Measurements from ENCODE around the gene FOXJ1. TPM values are rescaled to one million over a fixed set of nuclear protein-coding genes. Genes with fewer than 3 reads are reported as not detected.

FOXJ1 gene
- polyA plus RNA-seq, 2 of the 4 experiments (the other 2 are of a cell fraction) = 0.09 to 0.50 TPM

GRCh38 chr17:76092526-76093413, 48.3 kb downstream of the FOXJ1 start:
- Histone ChIP-seq H3K4me3 (no peak overlapping the region), H3K27ac (no peak overlapping the region), H3K4me2 (no peak overlapping the region), H3K9me3 (no peaks in the 10 kb centered on the region), H3K4me1 (no peaks in the 10 kb centered on the region)
- ChIA-PET CTCF (interaction anchor here (0.5 to 3.4 kb wide), 12 partner anchors 9 to 188 kb away, joined by 3 to 12 read pairs (median 6); partner anchors contain the start of genes EXOC7, GALR2 and MRPL38), POLR2A (no interaction called here)
- WGBS (ENCODE audit: missing lambda C conversion rate) = 96% methylated on average over 20 of the region's 20 CpGs
- ATAC-seq = no peak
- TF ChIP-seq POLR2AphosphoS2 (conservative IDR thresholded peaks at IDR 0.05; ENCODE audit: low read length) (no peak), CBX2 (IDR thresholded peaks at IDR 0.05; ENCODE audit: borderline replicate concordance, low read depth) (no peak), KDM5A (IDR thresholded peaks at IDR 0.05) (no peak), PHF8 (IDR thresholded peaks at IDR 0.05; ENCODE audit: borderline replicate concordance, low read depth) (no peak), ELK1 (IDR thresholded peaks at IDR 0.05; ENCODE audit: low read depth, low read length) (no peak), MAX (IDR thresholded peaks at IDR 0.05) (no peak), SREBF2 (IDR thresholded peaks at IDR 0.05) (no peak), NR3C1 (IDR thresholded peaks at IDR 0.05) (no peak), KDM1A (IDR thresholded peaks at IDR 0.05; ENCODE audit: low read depth) (no peak)
- no peak for DNase-seq (ENCODE audit: low read depth in 1 of 2, low spot score in 1 of 2)
- FAIRE-seq = no peak

- no peaks in the 10 kb centered on the region for H3K9me3 ChIP-seq
- H3K4me2 ChIP-seq = no peak overlapping the region
- FAIRE-seq = no peak
- CTCF ChIA-PET = interaction anchor here (0.5 to 3.4 kb wide), 7 partner anchors 12 to 188 kb away, joined by 3 to 12 read pairs (median 4); partner anchors contain the start of gene EXOC7
- ATAC-seq = no peak
- WGBS (ENCODE audit: missing lambda C conversion rate) = 87% methylated on average over 23 of the region's 23 CpGs
- H3K4me3 ChIP-seq = no peak overlapping the region
- TF ChIP-seq HOXB5 (CRISPR knock-in tag; IDR thresholded peaks at IDR 0.05) = no peak
- no peak for TF ChIP-seq ZSCAN20 (CRISPR knock-in tag; IDR thresholded peaks at IDR 0.05)
- TF ChIP-seq MAFK (IDR thresholded peaks at IDR 0.05; ENCODE audit: partially characterized antibody) = no peak
- TF ChIP-seq RFX5 (IDR thresholded peaks at IDR 0.05) = no peak
- TF ChIP-seq FOSL2 (IDR thresholded peaks at IDR 0.05) = no peak
- TF ChIP-seq FOSL2 (CRISPR knock-in tag; IDR thresholded peaks at IDR 0.05) = no peak
- TF ChIP-seq, protein P1, sequence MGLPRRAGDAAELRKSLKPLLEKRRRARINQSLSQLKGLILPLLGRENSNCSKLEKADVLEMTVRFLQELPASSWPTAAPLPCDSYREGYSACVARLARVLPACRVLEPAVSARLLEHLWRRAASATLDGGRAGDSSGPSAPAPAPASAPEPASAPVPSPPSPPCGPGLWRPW (IDR thresholded peaks at IDR 0.05) = no peak
- TF ChIP-seq RCOR1 (IDR thresholded peaks at IDR 0.05; ENCODE audit: low read depth, low read length) = no peak
- no peak for TF ChIP-seq HMGXB4 (CRISPR knock-in tag; IDR thresholded peaks at IDR 0.05; ENCODE audit: borderline replicate concordance)
- no peak for TF ChIP-seq MAZ (IDR thresholded peaks at IDR 0.05; ENCODE audit: borderline replicate concordance, low read depth, low read length)
- no peak for TF ChIP-seq CHD2 (IDR thresholded peaks at IDR 0.05; ENCODE audit: low read length, partially characterized antibody)
- TF ChIP-seq REST (IDR thresholded peaks at IDR 0.05) = no peak
- no peak for TF ChIP-seq FOSB (CRISPR knock-in tag; IDR thresholded peaks at IDR 0.05)
- no peaks in the 10 kb centered on the region for H3K4me1 ChIP-seq
- no peak overlapping the region for H3K27ac ChIP-seq
- POLR2A ChIA-PET = interaction anchor here (0.6 kb wide), 1 partner anchor 306 kb away, joined by 3 read pairs; no protein-coding TSS in a partner anchor
- DNase-seq (ENCODE audit: low read depth in 1 of 2, low spot score in 1 of 2) = no peak
Observed at GRCh38 chr17:76091526-76092286, 49.3 kb downstream of the FOXJ1 start.
